ENCODE data around the gene EWSR1. TPM values are rescaled to one million over a fixed set of nuclear protein-coding genes. Genes with fewer than 3 reads are reported as not detected.

The EWSR1 gene
- total RNA-seq, 1 experiment from 2014 or later = 206 TPM

DNA sequence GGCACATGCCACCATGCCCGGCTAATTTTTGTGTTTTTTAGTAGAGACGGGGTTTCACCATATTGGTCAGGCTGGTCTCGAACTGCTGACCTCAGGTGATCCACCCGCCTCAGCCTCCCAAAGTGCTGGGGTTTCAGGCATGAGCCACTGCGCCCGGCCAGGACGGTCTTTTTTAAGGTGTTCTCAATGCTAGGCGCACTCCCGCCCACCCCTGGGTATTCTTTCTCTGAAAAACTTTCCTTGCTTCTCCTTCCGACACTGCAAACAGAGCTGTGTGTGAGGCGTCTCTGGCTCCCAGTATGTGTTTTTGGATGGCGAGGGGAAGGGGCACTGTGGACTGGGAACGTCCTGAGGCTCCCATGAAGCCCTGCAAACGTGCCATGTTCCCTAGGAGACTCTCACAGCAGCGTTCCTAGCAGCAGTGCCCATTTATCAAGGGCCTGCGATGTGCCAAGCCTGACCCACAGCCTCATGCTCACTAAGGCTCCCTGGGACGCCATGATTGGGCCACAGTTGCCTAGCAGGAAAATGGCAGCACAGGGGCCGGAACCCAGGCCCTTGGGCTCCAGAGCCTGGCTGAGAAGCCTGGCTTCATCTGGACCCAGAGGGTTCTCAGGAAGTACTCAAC is 49.9 kb downstream of the EWSR1 start:
- DNase-seq (ENCODE audit: low spot score) = no peak

DNA sequence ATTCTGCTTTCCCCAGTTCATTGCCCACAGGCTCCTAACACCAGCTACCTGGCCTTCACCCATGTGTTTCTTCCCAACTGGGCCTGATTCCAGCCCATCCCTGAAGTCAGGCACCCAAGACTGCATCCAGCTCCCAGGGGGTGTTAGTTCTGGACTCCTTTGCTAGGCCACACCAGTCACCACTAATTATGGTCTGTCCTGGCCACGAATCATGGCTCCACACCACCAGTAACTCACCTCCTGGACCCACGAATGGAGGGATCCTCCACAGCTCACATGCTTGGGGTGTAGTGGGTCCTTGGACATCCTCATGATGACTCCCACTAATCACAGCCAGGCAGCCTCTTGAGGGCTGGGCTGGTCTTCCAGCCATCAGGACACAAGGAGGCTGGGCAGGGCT is 51.0 kb downstream of the EWSR1 start:
- no peak for DNase-seq (ENCODE audit: low spot score)

DNA sequence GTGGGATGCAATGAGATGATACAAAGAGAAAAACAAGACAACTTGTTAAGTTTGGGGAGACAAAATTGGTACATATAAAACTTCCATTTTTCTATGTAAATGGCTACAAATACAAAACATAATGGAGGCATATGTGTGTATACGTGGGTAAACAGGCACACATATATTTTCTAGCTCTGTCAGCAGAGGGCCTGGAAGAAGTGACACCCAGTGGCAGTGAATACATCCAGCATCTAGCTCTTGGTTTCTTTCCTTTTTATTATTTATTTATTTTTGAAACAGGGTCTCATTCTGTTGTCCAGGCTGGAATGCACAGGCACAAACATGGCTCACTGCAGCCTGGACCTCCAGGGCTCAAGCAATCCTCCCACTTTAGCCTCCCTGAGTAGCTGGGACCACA is 52.5 kb downstream of the EWSR1 start:
- DNase-seq (ENCODE audit: low spot score) = no peak

DNA sequence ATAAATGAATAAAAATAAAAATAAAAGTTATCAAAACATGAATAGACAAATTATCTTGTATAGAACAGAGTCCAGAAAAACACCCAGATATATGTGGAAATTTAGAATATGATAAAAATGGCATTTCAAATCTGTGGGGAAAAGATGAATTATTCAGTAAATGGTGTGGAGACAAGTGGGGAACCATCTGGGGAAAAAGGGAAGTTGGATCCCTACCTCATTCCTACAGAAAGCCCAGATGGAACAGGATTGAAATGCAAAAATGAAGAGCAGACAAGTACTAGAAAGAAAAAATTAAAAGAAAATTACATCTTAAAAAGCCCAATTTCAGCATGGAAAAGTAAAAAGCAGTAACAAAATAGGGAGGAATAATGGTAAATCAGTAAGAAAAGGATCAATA is 55.6 kb downstream of the EWSR1 start:
- no peak for DNase-seq (ENCODE audit: low spot score)

DNA sequence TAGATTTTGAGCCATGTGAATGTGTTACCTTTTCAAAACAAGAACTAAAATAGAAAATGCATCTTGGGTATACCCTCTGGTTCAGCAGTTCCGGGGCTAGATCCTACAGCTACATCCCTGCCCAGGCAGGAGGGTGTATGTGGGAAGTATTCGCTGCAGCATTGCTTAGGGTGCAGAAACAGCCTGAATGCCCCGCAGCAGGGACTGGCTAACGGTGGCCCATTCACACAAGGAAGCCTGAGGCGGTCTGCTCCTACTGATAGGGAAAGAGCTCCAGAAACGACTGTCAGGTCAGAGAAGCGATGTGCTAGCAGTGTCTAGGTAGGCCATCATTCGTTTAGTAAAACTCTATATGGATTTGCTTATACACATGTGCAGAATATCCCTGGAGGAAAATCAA is 57.3 kb downstream of the EWSR1 start:
- no peak for DNase-seq (ENCODE audit: low spot score)

DNA sequence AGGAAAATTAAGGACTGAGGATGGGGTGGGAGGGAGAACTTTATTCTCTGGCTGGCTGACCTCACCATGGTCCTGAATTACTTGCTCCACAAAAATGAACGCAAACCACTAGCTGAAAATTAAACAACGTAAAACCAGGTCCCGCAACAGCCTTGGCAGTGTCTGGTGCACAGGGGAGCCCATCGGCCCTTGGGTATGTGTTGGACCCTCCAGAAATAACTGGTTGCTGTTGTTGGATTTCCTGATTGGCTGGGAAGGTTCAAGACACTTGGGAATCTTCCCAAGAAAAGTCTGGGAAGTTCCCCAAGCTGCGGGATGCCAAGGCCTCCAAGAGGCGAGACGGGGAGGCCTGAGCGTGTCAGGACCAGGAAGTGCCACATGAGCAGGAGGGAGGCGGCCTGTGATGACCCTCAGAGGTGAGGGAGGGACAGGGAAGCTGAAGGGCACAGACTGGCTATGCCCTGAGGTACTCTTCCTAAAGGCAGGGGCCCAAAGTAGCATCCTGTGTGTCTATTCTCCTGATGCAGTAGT is 57.8 kb downstream of the EWSR1 start:
- no peak for DNase-seq (ENCODE audit: low spot score)

DNA sequence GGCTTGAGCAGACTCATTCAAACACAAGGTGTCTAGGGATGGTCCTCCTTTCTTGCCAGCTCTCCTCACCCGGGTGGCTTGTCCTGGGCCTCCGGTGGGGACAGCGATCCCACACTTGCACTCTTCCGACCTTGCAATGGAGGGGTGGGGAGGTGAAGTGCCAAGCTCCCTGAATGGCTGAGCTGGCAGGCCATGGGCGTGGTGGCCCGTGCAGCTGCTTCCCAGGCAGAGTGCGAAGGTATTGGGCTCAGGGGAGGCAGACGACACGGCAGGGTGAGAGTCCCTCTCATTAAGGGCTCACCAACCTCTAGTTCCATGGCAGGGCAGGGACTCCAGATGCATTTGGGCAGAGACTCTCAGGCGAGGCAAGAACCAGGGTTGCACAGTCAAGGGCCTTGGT is 58.4 kb downstream of the EWSR1 start:
- DNase-seq (ENCODE audit: low spot score) = no peak

DNA sequence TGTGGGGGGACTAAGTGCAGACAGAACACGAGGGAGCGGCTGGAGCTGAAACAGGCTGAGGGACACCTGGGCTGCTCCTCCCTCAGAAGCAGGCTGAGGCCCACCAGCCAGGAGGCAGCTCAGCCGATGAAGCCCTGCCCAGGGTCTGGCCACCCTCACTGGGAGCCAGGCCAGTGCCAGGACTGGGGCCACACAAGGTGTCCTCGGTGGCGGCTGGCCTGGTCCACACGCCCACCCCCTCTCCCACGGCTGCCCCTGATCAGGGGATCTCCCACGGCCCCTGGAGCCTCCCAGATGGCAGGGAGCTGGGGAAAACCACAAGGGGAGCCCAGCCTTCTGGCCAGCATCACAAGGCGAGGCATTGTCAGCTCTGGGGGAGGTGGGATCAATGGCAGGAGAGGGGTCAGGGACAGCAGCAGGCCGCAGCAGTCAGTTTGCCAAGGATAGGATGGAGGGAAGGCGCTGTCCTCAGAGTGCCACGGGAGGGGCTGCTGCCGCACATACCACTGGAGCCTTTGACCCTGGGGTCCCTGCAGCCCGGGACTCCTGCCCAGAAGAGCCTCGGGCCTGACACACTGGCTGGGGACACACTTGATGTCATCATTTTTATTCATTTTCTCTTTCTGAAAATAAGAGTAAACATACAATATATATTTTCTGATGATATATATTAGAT is 59.2 kb downstream of the EWSR1 start:
- DNase-seq (ENCODE audit: low spot score) = no peak

DNA sequence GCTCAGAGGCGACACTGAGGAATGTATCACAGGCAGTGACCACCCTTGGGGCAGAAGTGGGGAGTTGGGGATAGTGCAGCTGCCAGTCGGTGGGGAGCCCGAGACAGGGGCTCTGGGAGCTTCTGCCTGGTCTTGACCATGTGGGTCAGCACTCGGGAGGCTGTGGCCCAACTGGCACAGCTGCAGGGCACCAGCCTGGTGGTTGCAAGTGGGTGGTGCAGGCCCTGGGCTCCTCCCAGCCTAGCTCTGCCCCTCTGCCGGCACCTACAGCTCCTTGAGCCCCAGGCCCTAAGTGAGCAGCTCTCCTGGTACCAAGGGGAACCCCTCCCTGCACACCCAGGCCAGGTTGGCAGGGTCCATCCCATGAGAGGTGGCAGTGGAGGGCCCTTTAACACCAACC is 60.0 kb downstream of the EWSR1 start:
- no peak for DNase-seq (ENCODE audit: low spot score)

DNA sequence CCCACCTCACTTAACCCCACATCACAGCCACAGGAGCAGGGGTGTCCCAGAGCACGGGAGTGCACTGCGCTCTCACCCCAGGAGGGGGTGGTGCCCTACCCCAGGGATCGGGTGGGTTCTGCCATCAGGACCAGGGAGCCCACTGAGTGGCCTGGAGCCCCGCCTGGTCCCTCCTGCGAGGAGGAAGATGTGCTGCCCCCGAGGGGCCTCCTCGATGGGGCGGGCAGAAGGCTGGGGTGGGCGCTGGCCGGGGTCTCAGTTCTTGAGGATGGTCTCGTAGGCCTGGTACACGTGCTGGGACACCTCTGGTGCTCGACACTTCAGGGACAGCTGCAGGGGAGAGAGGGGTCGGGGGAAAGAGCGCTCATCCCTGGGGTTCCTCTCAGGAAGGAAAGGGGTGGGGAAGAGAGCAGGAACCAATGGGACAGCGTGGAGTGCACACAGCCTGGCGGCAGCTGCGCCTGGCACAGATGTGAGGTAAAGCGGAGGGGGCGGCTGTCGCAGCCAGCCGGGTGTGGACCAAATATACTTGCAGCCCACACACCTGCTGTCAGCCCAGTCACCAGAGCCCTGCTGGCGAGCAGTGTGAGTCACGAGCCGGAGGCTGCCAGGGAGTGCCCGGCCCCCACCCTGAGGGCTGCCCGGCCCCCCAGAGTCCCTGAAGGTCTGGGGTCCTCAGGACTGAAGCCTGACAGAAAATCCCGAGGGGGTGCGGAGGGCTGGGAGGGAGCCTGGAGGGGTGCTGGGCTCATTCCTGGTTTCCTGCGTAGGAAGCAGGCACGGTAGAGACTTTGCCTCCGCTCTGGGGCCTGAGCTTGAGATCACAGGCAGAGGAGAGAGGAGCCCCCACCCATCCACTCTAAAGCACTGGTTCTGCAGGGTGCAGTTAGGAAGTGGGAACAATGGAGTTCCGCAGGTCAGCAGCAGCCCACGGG is 60.8 kb downstream of the EWSR1 start:
- no peak for DNase-seq (ENCODE audit: low spot score)

DNA sequence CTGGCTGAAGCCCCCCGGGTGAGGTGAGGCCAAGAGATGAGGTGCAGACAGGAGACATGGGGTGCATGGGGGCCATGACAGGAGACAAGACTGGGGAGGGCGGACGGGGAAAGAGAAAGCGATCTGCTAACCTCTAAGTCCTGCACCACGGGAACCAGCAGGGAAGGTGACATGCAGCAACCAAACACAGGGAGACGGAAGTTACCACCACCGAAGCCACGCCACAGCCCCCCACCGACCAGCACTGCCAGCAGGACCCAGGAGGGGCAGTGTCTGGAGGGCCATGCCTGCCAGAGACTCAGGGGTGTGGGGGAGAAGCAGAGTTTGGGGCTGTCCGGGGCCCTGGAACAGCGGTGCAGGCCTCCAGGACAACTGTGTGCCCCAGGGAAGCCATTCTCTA is 61.5 kb downstream of the EWSR1 start:
- DNase-seq (ENCODE audit: low spot score) = no peak

DNA sequence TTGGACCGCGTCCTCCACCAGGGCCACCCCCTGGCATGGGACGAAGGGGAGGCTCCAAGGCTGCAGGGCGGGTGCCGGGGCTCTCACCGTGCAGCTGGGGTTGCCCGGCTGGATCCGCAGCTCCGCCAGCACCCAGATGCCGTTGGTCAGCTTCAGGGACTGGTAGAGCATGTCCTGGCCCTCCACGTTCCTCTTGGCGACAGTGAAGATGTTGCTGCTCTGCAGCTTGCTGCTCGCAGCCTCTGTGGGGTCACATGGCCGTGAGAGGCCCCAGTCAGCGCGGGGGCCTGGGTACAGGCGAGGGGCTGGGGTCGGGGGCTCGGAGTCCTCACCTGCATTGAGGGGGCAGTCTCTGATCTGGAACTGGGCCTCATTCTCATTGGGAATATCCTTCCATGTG is 62.2 kb downstream of the EWSR1 start:
- no peak for DNase-seq (ENCODE audit: low spot score)

DNA sequence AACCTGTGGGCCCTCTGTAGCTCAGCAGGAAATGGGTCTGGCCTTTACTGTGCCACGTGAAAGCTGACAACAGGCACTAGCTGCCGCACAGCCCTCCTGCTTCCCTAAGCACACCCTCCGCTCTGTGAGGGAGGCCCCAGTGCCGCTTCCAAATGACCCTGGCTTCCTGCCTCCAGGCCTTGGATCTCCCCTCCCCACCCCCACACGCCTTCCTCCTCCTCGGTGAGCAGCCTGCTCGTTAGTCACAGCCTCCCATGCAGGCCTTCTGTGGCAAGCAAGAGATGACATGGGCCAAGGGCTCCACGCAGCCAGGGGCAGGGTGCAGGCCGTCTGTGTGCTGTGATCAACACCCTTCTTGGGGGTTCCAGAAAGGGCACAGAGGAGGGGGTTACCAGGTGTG is 62.7 kb downstream of the EWSR1 start:
- DNase-seq (ENCODE audit: low spot score) = no peak

DNA sequence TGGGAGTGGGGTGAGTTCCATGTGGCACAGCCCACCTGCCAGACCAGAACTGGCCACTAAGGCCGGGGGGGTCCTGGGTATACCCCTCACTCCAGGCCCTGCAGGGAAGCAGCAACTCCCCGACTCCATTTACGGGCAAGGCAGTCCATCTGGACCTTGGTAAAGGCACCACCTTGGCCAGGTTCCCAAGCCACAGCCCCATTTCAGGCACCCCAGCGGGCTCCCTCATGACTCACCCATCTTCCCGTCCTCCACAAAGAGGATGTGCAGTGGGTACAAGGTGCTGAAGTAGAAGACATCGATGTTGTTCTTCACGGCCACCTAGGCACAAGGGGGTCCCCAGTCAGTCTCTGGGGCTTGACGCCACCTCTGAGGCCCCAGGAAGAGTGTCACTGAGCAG is 63.1 kb downstream of the EWSR1 start:
- no peak for DNase-seq (ENCODE audit: low spot score)

DNA sequence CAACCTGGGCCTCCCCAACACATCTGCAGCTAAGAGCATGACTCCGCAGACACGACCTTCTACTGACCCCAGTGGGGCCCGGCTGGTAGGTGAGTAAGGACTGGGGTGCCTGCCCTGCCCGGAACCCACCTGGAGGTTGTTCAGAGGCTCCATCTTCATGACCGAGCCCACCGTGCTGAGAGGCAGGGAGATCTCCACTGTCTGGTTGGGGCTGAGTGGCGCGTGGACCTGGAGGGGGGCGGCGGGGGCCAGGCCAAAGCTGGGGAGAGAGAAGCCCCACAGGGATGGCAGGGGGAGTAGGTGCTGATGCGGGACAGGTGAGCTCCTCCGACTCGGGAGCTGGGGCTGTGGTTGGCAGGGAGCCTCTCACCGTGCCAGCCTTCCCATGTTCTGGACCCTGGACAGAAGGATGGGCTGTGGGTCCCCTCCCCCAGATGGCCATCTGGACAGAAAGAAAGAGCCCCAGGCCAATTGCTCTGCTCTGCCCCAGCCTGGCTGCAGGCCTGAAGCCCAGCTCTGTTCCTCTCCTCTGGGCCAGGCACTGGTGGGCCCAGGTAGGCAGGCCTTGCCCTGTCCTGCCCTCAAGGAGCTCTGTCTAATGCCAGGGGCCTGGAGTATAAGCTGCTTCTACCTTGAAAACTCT is 63.7 kb downstream of the EWSR1 start:
- no peak for DNase-seq (ENCODE audit: low spot score)

DNA sequence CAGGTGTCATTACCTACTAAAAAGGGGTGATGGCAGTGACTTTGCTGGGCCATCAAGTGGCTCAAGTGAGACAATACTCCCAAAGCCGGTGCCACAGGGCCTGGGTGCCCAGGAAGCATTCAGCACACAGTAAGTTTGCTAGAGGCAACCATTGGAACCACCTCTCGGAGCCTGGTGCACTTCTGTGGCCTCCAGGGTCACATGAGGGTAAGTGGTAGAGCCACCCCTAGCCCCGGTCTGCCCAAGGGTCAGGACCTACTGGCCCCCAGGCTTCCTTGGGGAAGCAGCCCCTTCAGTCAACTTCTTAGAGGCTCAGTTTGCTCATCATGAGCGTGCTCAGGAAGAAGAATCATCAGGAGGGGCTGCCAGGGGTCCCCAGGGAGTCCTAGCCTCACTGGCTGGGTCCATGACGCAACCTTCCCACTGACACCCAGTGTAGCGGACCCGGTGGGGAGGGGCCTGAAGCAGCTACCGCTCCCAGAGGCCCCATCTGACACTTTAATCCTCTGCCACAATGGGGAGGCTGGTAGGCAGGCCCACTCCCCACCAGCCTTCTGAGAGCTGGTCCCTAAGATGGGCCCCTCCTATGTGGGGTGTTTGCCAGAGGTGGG is 64.9 kb downstream of the EWSR1 start:
- DNase-seq (ENCODE audit: low spot score) = no peak

DNA sequence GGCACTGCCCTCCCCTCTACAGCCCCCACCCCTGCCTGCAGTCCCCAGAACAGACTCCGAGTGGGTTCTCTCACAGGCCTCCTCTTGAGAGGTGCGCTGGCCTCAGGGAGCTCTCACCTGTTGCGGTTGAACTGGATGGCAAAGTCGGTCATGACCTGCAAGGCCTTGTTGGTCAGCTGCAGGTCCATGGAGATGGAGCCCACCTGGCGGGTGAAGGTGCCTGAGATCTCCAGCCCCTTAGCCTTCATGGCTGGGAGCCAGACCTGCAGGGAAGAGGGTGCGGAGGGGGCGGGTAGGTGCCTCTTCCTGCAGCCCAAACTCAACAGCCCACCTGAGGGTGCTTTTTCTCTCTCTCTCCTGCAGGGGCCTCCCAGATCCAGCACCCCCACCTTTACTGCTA is 66.1 kb downstream of the EWSR1 start:
- DNase-seq (ENCODE audit: low spot score) = no peak

DNA sequence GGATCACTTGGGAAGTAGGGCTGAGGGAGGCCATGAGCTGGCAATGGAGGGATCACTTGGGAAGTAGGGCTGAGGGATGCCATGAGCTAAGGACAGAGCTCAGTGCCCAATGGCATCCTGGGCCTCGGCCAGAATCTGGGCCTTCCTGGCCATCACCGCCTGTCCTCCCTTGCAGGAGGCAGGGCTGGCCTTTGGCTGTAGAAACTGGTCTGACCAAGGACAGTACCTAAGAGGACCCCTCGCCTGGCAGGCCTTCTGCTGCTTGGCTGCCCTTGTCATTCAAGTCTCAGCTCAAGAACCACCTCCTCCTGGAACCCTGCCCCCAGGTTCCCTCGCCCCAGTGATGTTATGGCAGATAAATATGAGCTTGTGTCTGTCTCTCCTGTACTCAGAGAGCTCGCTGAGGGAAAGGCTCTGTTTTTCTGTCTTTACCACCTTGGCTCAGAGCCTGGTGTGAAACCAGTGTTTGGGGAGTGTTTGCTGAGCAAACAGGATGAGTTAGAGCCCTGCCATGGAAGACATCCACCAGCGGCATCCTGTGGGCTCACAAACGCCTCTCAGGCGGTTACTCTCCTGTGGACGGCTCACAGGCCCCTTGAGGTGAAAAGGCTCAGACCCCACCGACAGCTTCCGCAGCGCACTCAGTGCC is 66.8 kb downstream of the EWSR1 start:
- no peak for DNase-seq (ENCODE audit: low spot score)

DNA sequence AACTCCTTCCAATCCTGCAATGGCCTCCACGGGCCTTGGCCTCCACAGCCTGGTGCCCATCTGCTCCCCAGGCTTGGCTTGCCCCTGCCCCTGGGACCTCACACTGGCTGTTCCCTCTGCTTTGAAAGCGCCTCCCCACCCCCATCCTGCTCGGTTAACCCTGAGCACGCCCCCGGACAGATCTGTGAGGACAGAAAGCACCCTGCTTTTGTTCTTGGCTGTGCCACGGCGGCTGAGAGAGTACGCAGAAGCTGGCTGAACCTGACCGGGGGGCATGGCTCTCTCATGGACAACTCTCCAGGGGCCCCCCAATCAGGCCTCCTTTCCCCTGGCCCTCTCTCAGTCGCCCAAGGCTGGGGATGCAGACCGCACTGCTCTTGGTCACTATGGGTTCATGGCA is 67.6 kb downstream of the EWSR1 start:
- no peak for DNase-seq (ENCODE audit: low spot score)

DNA sequence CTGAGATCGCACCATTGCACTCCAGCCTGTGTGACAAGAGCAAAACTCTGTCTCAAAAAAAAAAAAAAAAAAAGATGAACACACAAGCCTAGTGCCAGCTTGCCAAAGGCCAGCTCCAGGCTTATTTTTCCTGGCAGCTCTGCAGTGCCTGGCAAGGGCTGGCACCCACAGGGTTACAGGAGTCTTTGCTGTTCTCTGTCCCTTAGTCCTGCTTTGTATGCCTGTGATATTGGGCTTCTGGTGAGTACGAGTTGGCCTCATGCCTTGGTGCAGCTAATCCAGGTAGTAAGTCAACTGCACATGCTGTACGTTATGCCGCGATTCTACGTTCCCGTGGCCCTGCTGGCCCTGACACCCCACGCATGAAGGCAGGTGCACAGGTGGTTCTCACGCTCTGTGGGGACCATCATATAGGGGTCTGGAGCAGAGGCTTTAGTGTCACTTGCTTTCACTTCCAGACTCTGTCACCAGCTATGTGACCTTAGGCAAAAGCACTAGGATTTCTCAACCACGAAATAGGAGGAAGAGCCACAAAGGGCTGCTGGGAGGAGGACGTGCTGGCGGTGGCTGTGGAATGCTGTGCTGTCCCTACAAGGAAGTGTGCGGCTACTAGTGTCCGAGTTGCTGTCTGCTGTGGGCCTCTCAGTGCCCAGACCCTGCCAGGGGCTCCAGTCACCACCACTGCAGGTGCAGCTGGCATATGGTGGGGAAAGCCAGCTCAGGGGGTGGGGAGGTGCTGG is 68.9 kb downstream of the EWSR1 start:
- DNase-seq (ENCODE audit: low spot score) = no peak
